Stimulated activated CD8-positive, alpha-beta memory T cell treated with anti-CD3 and anti-CD28 coated beads, Interleukin-15, amount 100 ng/mL, for 48 hours (primary cell): Measurements from ENCODE around the gene TBC1D24.
A peak's percentile ranks its signal among the peaks of the same experiment; 100 is the strongest.

Experiments used
- DNase-seq, 2 donors: peaks; one replicate each; pipeline ENCODE4 v3.0.0-alpha.2; 2020; ENCODE audit warnings: low read depth in 2 of 2

Gene TBC1D24

GRCh38 chr16:2498531-2499253, 23.8 kb downstream of the TBC1D24 start:
- DNase-seq: no peak

- no peak for DNase-seq
These were observed 24.5 kb downstream of the TBC1D24 start for GRCh38 chr16:2499454-2499853.

GRCh38 chr16:2499890-2500429, 25.0 kb downstream of the TBC1D24 start:
- DNase-seq: no peak

GRCh38 chr16:2500430-2500917, 25.5 kb downstream of the TBC1D24 start:
- no peak for DNase-seq

GRCh38 chr16:2500918-2501750, 26.2 kb downstream of the TBC1D24 start:
- peak; percentile 58 to 60 for DNase-seq

GRCh38 chr16:2501946-2502895, 27.3 kb downstream of the TBC1D24 start:
- no peak for DNase-seq

- no peak for DNase-seq
These were observed 30.8 kb downstream of the TBC1D24 start for GRCh38 chr16:2505695-2506094.

- no peak for DNase-seq
These were observed 32.2 kb downstream of the TBC1D24 start for GRCh38 chr16:2507052-2507659.

GRCh38 chr16:2507665-2508064, 32.7 kb downstream of the TBC1D24 start:
- DNase-seq: no peak

GRCh38 chr16:2508722-2509400, 33.9 kb downstream of the TBC1D24 start:
- DNase-seq: no peak

- no peak for DNase-seq
These were observed 36.3 kb downstream of the TBC1D24 start for GRCh38 chr16:2511128-2511800.

- DNase-seq: no peak
These were observed 37.2 kb downstream of the TBC1D24 start for GRCh38 chr16:2511996-2512734.

GRCh38 chr16:2512735-2513404, 37.9 kb downstream of the TBC1D24 start:
- no peak for DNase-seq

- DNase-seq: peak; percentile 81 to 83
These were observed 38.7 kb downstream of the TBC1D24 start, which contains the start of gene ATP6V0C for GRCh38 chr16:2513405-2514332. Gene ATP6V0C (plus strand): TSS chr16:2513952. CDS start chr16:2514104, 152 bp downstream.

GRCh38 chr16:2514333-2515179, 39.6 kb downstream of the TBC1D24 start:
- DNase-seq: no peak

GRCh38 chr16:2515180-2515851, 40.4 kb downstream of the TBC1D24 start:
- no peak for DNase-seq
